MM.1S (cell line): ENCODE data around the gene ROCK2.

Experiments
- CTCF ChIP-seq: fragments of 300-600 bp; sonication (generic); IDR thresholded peaks from 2 replicates; pipeline ENCODE4 v1.5.1; 2016; ENCODE audit warnings: antibody characterized with exemption, low read length, mixed read lengths
- EZH2 ChIP-seq: fragments of 300-600 bp; sonication (generic); optimal IDR thresholded peaks from 2 replicates; pipeline ENCODE3; 2017; ENCODE audit warnings: low read depth, mild to moderate bottlenecking, antibody characterized with exemption, low read length, mixed read lengths

- TF ChIP-seq CTCF: no peak
- TF ChIP-seq EZH2: no peak
These were observed 41.0 kb downstream of the ROCK2 start for GRCh38 chr2:11303290-11304013.
